GM23248 (cell line): Measurements from ENCODE around the gene CACNA1C. TPM values are rescaled to one million over a fixed set of nuclear protein-coding genes. Genes with fewer than 3 reads are reported as not detected.

Experiments used
- DNase-seq: peaks from one replicate; pipeline ENCODE4 v3.0.0-alpha.2; 2015
- H2AFZ ChIP-seq: fragments of 200-600 bp; sonication (generic); 2 replicates; pipeline ENCODE4 v1.6.1; 2016; ENCODE audit warnings: antibody characterized with exemption
- H3F3A ChIP-seq: fragments of 200-600 bp; sonication (generic); 2 replicates; pipeline ENCODE4 v1.6.1; 2016; ENCODE audit warnings: mild to moderate bottlenecking, antibody characterized with exemption, mixed run types; ENCODE audit not compliant: insufficient read depth
- H3K27ac ChIP-seq: fragments of 200-600 bp; sonication (generic); 2 replicates; pipeline ENCODE4 v1.5.1; 2016; ENCODE audit warnings: mild to moderate bottlenecking
- H3K27me3 ChIP-seq: fragments of 200-600 bp; sonication (generic); replicated peaks from 2 replicates; pipeline ENCODE4 v1.6.1; 2016; ENCODE audit warnings: mild to moderate bottlenecking; ENCODE audit not compliant: insufficient read depth
- H3K36me3 ChIP-seq: fragments of 200-600 bp; sonication (generic); 2 replicates; pipeline ENCODE4 v1.6.1; 2016; ENCODE audit warnings: low read depth, mild to moderate bottlenecking
- H3K4me1 ChIP-seq: fragments of 200-600 bp; sonication (generic); 2 replicates; pipeline ENCODE4 v1.6.1; 2016; ENCODE audit warnings: mild to moderate bottlenecking; ENCODE audit not compliant: insufficient read depth
- H3K4me2 ChIP-seq: fragments of 200-600 bp; sonication (generic); one replicate; pipeline ENCODE4 v1.6.1; 2016; ENCODE audit warnings: mild to moderate bottlenecking; ENCODE audit not compliant: unreplicated experiment
- H3K4me3 ChIP-seq: fragments of 200-600 bp; sonication (generic); 2 replicates; pipeline ENCODE4 v1.5.1; 2016; ENCODE audit warnings: mild to moderate bottlenecking
- H3K79me2 ChIP-seq: fragments of 200-600 bp; sonication (generic); 2 replicates; pipeline ENCODE4 v1.6.1; 2016; ENCODE audit warnings: mild to moderate bottlenecking; ENCODE audit not compliant: insufficient read depth
- H3K9ac ChIP-seq: fragments of 200-600 bp; sonication (generic); 2 replicates; pipeline ENCODE4 v1.6.1; 2016; ENCODE audit warnings: mild to moderate bottlenecking
- H3K9me2 ChIP-seq: fragments of 200-600 bp; sonication (generic); 2 replicates; pipeline ENCODE4 v1.6.1; 2016; ENCODE audit warnings: mixed run types, mild to moderate bottlenecking, moderate library complexity; ENCODE audit not compliant: insufficient read depth
- H3K9me3 ChIP-seq: fragments of 200-600 bp; sonication (generic); one replicate; pipeline ENCODE4 v1.6.1; 2017; ENCODE audit warnings: low read depth
- H4K20me1 ChIP-seq: fragments of 200-600 bp; sonication (generic); 2 replicates; pipeline ENCODE4 v1.6.0; 2016; ENCODE audit not compliant: insufficient read depth
- EZH2 ChIP-seq: fragments of 200-600 bp; sonication (generic); IDR thresholded peaks from 2 replicates; pipeline ENCODE4 v1.6.1; 2018; ENCODE audit warnings: antibody characterized with exemption, mild to moderate bottlenecking; ENCODE audit not compliant: insufficient read depth, poor library complexity, severe bottlenecking
- EZH2phosphoT487 ChIP-seq: fragments of 200-600 bp; sonication (generic); IDR thresholded peaks from 2 replicates; pipeline ENCODE4 v1.6.1; 2018; ENCODE audit warnings: antibody characterized with exemption, moderate library complexity, mild to moderate bottlenecking, low read depth; ENCODE audit not compliant: insufficient read depth
- WGBS, 2 experiments: methylation state at CpG; one replicate each; pipeline ENCODE4 v1.1.6; 2015 to 2017; ENCODE audit warnings: low lambda C conversion rate in 2 of 2, low coverage in 1 of 2; ENCODE audit errors: missing lambda C conversion rate in 2 of 2; 5-methylcytosine and 5-hydroxymethylcytosine counted together
- in situ Hi-C: fragments of 300-500 bp; cut with MboI; formaldehyde crosslinking; loops from 2 replicates; pipeline ENCODE4 v1.15.0; 2020
- polyA plus RNA-seq: library from polyadenylated mRNA; unstranded; fragments of >200 nt; fragmentation: Nextera tagmentation; extraction: Ambion mirVana; gene quantifications from 2 replicates; pipeline ENCODE4 v1.2.1, GENCODE V29; 2016
- total RNA-seq: library from RNA; depleted of rRNA; stranded (reverse); fragments of >200 nt; shearing (Covaris generic); gene quantifications from 2 replicates; pipeline ENCODE4 v1.2.3, GENCODE V29; 2014

The CACNA1C gene
- total and polyA plus RNA-seq, 2 experiments from 2014 or later: 4.9 to 11.5 TPM

GRCh38 chr12:2547273-2548044, 494.7 kb downstream of the CACNA1C start:
- H3K4me1 ChIP-seq: no peaks in the 10 kb centered on the region
- H4K20me1 ChIP-seq: no peaks in the 10 kb centered on the region
- WGBS, 2 experiments: 93 to 96% methylated on average over 11 of the region's 11 CpGs
- H3K9ac ChIP-seq: no peak overlapping the region
- H3K4me2 ChIP-seq: no peak overlapping the region
- no peak for TF ChIP-seq EZH2phosphoT487
- TF ChIP-seq EZH2: no peak
- in situ Hi-C loops: no loop called here
- DNase-seq: no peak
- no peaks in the 10 kb centered on the region for H3K9me3 ChIP-seq
- H3K79me2 ChIP-seq: no peaks in the 10 kb centered on the region
- H2AFZ ChIP-seq: no peak overlapping the region
- H3K9me2 ChIP-seq: no peaks in the 10 kb centered on the region
- H3K27me3 ChIP-seq: no peaks in the 10 kb centered on the region
- H3K27ac ChIP-seq: no peak overlapping the region
- no peak overlapping the region for H3K4me3 ChIP-seq
- no peaks in the 10 kb centered on the region for H3F3A ChIP-seq
- 0 out of 2 replicates have a peak, but pooled peaks cover 2% of the 10 kb centered on the region for H3K36me3 ChIP-seq

GRCh38 chr12:2548081-2548480, 495.3 kb downstream of the CACNA1C start:
- Histone ChIP-seq H3K9me3 (no peaks in the 10 kb centered on the region), H3K27ac (no peak overlapping the region), H3F3A (no peaks in the 10 kb centered on the region), H3K9ac (no peak overlapping the region), H4K20me1 (no peaks in the 10 kb centered on the region), H2AFZ (no peak overlapping the region), H3K79me2 (no peaks in the 10 kb centered on the region), H3K9me2 (no peaks in the 10 kb centered on the region), H3K4me1 (no peaks in the 10 kb centered on the region), H3K27me3 (no peaks in the 10 kb centered on the region), H3K4me2 (no peak overlapping the region), H3K36me3 (0 out of 2 replicates have a peak, but pooled peaks cover 2% of the 10 kb centered on the region), H3K4me3 (no peak overlapping the region)
- in situ Hi-C loops: no loop called here
- DNase-seq: no peak
- 93 to 97% methylated on average over 2 of the region's 2 CpGs for WGBS, 2 experiments
- TF ChIP-seq EZH2phosphoT487 (no peak), EZH2 (no peak)

- Histone ChIP-seq H3K4me3 (no peak overlapping the region), H3K9ac (no peak overlapping the region), H2AFZ (no peak overlapping the region), H3K4me2 (no peak overlapping the region), H4K20me1 (no peaks in the 10 kb centered on the region), H3K27me3 (no peaks in the 10 kb centered on the region), H3K9me2 (no peaks in the 10 kb centered on the region), H3K4me1 (no peaks in the 10 kb centered on the region), H3K27ac (no peak overlapping the region), H3K36me3 (peaks cover 2% of the 10 kb centered on the region; the same call in 1 of the 2 replicates), H3K9me3 (no peaks in the 10 kb centered on the region), H3K79me2 (no peaks in the 10 kb centered on the region), H3F3A (no peaks in the 10 kb centered on the region)
- 79 to 85% methylated on average over 17 of the region's 17 CpGs for WGBS, 2 experiments
- DNase-seq: no peak
- in situ Hi-C loops: no loop called here
- TF ChIP-seq EZH2phosphoT487 (no peak), EZH2 (no peak)
Measured at GRCh38 chr12:2550561-2551411, 498.0 kb downstream of the CACNA1C start.

- H3K9me2 ChIP-seq: no peaks in the 10 kb centered on the region
- no peak for DNase-seq
- H3K27me3 ChIP-seq: no peaks in the 10 kb centered on the region
- no peaks in the 10 kb centered on the region for H4K20me1 ChIP-seq
- H3K9ac ChIP-seq: no peak overlapping the region
- H2AFZ ChIP-seq: no peak overlapping the region
- WGBS, 2 experiments: 71 to 79% methylated on average over 13 of the region's 13 CpGs
- H3K79me2 ChIP-seq: no peaks in the 10 kb centered on the region
- no peak overlapping the region for H3K4me2 ChIP-seq
- peaks cover 2% of the 10 kb centered on the region; the same call in 1 of the 2 replicates for H3K36me3 ChIP-seq
- in situ Hi-C loops: no loop called here
- no peak overlapping the region for H3K4me3 ChIP-seq
- H3K9me3 ChIP-seq: no peaks in the 10 kb centered on the region
- H3K4me1 ChIP-seq: no peaks in the 10 kb centered on the region
- no peaks in the 10 kb centered on the region for H3F3A ChIP-seq
- H3K27ac ChIP-seq: no peak overlapping the region
- no peak for TF ChIP-seq EZH2
- no peak for TF ChIP-seq EZH2phosphoT487
Measured at GRCh38 chr12:2551412-2551900, 498.7 kb downstream of the CACNA1C start.
